ENCODE results near the gene CAMK1D.
"Not testable (repeated sequence)": the region's sequence is repeated elsewhere in the genome, so short reads cannot be mapped to it uniquely, and the experiment has no call there.

The CAMK1D gene

DNA sequence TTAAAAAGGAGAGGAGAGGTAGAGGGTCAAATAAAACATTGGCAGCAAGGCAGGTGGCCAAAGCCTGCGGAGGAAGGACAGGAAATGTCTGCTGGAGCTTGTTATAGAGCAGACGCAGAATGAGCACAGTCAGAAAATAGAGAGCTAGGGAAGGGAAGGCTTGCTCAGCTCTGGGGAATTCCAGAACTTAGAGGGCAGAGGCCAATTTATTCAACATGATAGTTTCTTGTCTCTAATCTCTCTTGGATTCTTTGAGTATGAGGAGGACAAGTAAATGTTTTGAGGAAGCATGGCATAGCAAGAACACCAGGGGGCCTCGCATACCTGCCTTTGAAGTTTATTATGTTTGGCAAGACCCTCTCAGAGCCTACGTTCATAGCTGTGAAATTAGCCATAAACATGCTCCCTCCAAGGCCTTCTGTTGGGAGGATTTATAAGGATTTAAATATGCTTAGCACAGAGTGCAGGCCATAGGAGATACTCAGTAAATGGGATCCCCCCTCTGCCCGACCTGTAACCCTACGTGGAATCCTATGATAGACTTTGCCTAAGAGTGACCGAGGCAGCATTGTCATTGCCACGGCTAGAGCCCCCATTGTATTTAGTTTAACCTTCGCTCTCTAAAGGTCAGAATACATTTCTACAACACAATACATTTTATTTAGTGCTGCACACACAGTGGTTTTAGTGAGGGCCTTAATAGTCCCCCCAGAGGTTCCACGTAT lies 358.3 kb downstream of the CAMK1D start:
- peak; percentile 67 for DNase-seq

DNA sequence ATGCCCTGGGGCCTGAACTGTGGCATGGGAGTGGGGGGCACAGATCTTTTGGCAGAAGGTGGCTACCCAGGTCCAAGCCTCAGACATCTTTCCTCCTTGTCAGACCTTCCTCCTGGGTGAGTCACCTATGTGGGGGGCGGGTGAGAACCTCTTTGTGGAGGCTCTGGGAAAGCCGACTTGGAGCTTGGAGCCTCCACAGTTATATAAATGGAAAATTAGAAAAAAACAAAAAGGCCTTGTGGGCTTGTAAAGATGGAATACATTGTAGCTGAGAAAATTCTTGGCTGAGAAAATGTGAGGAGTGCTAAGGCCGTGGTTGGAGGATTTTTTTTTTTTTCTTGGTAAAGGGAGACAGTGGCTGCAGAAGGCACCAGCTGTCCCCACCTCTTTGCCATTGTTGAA lies 359.7 kb downstream of the CAMK1D start:
- DNase-seq = no peak

DNA sequence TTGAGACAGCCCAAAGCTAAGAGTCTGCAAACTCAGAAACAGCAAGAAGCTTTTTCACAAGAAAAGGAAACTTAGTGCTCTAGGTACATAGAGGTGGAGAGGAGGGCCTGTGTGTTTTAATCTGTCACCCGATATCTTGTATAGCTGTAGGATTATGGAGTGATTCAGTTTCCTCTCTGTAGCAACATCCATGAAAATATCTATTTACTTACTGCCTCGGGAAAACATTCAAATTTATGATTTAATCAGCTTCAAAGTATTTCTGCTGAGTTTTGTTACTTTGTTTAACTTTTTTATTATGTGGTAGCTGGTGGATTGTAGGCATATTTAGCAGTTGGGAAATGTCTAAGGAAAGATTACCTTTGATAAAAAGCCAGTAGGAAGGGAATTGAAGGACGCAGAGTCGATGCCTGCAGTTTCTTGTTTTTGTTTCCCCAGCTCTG lies 360.2 kb downstream of the CAMK1D start:
- no peak for DNase-seq

DNA sequence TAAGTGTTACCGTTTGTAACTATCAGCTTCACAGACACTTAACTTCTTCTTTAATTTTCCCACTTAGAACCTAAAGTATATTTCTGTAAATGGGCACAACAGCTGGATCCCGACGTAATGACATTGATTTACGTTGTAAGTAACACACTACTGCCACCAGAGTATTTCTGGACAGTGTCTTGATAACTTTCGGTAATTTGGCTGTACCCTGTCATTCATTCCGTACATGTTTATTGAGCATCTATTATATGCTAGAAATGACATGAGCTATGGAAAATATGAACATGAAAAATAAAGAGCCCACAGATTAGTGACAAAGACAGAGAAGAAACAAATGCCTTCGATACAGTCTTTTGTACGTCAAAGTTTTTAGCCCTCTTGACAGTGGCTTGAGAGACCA lies 360.8 kb downstream of the CAMK1D start:
- no peak for DNase-seq

DNA sequence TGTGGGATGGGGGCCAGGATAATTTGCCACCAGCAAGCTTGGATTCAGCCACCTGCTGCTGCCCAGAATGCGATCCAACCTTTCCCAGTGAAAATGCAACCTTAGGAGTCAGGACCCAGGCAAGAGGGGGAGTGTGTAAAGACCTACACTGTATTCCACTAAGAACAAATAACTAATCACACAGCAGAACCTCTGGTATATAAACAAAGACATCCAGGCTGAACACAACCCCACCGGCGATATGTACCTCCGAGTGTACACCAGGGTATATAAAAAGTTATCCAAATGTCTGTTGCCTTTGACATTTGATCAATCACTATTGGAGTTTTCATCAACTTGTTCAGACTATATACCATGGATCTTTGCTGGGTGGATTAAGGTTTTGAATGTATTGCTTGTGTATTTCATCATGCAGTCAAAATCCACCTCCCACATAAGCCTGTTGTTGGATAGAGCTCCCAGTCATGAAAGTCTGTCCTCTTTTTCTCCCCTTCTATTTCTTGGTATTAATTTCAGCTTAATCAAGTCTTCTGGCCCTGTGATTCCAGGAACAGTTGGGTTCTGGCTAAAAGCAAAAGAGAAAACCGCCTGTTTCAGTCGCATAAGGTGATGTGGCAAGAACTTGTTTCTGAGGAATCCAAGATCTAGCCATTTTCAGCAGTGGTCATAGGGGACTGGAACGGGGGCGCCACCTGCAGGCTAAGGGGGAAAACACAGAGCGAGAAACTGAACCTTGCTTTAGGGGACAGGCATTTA lies 361.4 kb downstream of the CAMK1D start:
- DNase-seq = peak; percentile 88

DNA sequence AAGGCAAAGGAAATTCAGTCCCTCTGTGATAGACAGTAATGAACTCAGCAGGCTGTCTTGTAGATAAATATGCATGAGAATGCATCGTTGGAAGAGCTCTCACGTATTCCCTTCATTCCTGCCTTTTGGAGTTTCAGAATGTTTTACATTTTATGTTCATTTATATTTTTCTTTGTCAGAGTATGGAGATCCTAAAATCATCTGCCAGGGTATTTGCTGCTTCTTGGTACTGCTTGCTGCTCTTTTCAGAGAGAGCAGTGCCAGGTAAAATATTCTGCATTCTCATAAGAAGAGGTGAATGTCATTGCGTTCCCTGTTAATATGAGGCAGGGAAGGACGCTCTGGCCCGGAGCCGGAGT lies 362.0 kb downstream of the CAMK1D start:
- DNase-seq = no peak

DNA sequence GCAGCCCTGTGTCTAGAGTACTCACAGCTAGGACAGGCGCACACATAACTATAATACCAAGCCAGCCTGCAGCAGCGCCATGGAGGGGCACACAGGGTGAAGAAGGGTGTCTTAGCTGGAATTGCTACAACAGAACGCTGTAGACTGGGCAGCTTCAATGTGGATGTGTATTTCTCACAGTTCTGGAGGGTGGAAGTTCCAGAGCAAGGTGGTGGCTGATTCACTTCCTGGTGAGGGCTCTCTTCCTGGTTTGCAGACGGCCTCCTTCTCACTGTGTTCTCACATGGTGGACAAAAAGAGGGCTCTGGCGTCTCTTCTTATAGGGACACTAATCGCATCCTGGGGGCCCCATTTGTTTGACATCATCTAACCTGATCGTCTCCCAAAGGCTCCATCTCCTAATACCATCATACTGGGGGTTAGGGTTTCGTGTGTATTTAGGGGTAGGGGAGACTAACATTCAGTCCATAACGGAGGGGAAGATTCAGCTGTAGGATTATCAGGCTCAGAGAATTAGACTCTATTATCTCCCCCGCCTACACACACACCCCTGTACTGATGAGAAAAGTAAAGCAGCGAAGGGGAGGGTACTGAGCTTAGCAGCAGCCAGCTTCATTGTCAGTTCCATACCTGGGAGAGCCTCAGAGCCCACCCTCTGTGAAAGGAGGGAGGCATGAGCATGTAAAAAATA lies 363.1 kb downstream of the CAMK1D start:
- DNase-seq = no peak

DNA sequence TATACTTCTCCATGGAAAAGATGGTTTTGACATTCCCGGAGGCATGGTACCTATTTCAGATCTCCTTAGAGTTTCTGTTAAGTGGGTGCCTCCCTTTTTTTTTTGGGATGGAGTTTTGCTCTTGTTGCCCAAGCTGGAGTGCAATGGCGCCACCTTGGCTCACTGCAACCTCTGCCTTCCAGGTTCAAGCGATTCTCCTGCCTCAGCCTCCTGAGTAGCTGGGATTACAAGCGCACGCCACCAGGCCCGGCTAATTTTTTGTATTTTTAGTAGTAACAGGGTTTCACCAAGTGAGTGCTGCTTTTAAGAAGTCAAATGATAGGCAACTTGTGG lies 363.6 kb downstream of the CAMK1D start:
- DNase-seq = not testable (repeated sequence)

DNA sequence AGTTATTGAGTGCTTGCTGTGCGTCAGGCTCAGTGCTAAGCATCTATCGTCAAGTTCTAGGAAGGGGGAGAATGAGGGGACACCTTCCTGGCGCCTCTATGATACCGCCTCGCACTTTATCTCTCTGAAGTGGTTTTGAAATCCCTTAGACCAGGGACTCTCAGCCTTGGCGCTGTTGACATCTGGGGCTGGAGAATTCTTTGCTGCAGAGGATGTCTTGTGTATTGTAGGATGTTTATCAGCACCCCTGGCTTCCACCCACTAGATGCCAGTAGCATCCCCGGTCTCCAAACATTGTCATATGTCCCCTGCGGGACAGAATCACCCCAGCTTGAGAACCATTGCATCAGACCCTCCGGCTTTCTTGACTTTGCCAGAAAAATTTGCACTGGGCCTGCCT lies 366.7 kb downstream of the CAMK1D start:
- DNase-seq = no peak

DNA sequence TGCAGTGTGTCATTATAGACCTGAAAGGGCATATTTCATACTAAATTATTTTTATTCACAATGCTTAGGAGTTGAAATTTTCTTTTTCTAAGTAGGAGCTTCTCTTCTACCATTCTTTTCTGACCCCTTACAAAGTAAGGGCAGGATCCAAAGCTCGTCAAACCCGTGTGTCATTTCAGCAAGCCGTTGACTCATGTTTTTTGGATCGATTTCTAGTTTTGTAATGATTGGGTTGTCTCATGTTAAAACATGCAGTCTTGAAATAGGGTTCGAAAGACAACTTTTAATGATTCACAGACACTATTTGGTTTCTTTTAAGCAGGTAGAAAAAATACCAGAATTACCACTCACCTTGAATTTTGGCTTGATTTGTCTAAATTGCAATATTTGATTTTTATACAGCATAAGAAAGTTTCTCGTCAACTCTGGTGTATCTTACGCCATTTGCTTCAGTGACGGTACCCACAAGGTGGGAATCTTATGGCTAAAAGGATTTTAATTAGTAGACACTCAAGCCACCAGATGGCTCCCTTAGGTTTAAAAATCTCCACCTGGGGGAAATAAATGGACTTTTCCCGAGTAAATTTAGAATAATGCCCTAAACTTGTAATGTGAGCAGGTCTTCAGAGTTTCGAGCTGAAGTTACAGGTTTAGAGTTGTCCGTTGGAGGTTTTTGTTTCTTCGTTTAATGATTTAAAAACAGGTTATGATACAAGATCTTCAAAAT lies 368.8 kb downstream of the CAMK1D start:
- no peak for DNase-seq

DNA sequence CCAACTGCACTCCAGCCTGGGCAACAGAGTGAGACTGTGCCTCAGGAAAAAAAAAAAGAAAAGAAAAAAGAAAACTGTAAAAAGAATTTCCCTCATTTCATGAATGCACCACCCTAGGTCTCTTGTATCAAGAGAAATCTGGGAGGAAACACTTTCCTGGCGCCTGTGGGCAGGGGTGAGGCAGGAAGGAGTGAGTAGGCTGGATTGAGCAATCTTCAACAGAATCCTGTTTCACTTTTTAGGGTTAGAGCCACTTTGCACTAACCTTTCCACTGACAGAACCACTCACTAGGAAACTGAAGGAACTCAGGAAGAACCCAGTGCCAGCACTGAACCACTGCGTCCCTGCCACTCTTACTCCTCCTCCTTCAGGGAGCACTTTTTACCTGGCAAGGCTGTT lies 370.0 kb downstream of the CAMK1D start:
- peak; percentile 45 for DNase-seq

DNA sequence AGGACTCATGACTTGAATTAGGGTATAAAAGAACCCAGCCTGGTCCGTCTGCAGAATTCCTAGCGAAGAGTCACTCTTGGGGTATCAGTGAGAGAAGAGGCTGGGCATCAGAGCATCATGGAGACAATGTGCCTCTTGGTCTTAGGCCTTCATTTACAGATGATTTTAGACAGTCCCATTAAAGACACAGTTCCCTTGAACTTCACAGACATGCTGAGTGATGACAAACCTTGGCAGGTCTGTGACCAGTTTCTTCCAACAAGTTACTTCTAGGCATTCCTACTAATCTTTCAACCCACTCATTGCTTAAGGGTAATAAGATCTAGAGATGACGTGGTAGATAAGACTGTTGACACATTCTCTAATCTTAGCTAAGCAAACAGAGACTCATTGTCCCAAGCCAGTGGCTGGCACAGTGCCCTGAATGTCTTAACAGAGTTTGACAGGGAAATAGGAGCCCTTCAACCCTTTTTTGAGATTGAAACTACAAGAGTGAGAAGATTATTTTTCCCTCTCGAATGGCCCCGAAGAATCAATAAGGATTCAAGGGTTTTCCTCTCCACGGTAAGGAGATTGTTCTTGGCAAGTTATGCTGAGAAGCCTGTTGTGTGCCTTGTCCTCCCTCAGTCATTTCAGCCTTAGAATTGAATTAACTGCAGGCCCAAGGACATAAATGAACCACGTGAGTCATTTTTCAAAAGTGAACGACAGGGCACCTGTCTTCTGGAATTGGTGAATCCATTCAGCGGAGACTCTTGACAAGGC lies 371.1 kb downstream of the CAMK1D start:
- DNase-seq = peak; percentile 81

DNA sequence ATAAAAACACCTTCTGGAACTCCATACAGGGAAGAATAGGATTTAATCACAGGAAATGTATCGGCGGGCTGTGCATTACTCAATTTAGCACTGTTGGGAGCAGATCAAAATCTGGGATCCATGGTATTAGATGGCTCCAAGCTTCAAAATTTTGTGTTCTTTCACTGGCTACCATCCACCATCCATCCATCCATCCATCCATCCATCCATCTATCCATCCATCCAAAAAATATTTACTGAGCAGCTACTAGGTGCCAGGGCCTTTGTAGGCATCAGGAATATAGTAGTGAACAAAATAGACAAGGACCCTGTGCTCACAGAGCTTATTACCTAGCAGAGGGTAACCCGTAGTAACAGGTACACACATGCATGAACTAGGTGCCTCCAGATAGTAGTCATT lies 372.0 kb downstream of the CAMK1D start:
- no peak for DNase-seq

DNA sequence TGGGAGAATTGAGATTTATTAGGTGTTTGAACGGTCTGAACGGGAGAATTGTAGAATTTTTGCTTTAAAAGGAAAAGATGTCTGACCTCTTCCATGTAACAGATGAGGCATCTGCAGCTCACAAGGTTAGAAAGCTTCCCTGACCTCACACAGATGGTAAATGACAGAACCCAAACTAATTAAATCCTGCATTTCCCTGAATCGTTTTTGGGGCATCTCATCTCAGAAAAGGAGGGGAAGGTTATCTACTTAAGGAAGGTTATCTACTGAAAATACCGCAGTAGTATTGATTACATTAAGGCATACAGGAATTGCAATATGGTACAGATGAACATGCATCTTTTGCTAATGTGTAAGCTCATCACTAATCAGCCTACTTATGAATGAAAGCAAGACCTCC lies 373.9 kb downstream of the CAMK1D start:
- no peak for DNase-seq

DNA sequence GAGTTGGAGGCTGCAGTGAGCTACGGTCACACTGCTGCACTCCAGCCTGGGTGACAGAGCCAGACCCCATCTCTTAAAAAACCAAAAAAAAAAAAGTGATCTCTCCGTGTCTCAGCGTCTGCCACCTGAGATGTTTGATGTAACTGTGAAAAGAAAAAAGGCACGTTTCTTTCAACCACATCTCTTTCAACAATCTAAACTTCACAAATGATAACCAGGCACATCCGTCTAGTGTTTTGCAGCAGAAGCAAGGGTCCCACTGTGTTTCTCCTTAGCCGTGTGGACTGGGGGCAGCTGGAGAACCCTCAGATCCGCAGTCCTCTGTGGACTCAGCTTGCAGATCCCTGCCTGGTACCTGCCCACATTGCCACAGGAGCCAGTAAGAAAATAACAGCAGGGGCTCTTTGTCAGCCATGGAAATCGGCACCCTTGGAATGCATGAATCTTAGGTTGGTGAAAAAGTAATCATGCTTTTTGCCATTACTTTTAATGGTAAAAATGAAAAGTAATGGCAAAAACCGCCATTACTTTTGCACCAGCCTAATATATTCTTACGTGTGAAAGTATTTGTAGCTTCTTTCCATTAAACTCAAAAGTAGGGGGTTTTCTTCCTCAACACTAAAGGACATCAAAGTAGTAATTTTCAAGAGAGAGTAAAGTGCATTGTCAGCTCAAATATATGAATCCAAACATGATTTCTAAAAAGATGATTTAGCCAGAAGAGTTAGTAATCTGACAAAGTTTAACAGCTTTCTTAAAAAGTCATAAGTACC lies 375.6 kb downstream of the CAMK1D start:
- no peak for DNase-seq

DNA sequence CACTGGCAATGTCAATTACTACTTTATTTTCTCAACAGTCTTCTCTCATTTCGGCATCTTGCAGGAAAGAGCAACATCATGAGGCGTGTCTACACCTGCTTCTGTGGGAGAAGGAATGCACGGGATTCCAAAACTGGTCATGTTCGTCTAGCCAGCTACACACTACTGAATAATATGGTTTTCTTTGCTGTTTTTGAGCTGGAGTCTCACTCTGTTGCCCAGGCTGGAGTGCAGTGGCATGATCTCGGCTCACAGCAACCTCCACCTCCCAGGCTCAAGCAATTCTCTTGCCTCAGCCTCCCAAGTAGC lies 376.2 kb downstream of the CAMK1D start:
- DNase-seq = not testable (repeated sequence)

DNA sequence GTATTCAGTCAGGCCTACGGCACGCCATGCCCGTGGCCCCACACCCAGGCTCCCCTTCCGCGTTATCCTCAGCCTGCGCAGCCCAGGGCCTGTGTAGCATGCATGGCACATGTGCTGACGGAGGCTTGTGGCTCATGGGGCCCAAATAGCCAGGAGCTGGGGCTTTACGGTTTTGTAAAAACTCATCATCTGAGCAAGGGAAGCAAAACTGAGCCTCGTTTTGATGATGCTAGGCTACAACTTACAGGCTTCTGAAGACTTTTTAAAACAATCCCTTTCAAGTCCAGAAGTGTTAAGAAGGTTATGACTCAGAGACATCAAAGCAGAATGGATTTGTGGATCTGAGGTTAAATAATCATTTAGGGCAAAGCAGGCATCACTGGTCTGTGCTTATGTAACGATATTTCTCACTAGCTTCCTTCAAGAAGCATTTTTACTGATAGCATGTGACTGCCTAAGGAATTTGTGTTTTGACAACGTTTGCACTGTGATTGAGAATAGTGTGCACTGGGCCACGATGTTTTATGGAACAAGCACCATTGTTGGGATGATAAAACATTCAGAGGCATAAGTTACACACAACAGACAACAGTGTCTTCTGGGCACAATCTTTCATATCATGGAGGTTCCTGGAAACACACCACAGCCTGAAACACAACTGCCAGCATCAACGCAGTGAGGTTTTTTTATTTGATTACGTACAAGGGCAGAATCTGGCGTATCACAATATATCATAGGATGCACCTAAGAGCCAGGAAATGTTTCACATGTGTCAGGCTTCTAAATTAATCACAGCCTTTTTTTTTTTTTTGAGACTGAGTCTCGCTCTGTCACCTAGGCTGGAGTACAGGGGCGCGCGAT lies 377.9 kb downstream of the CAMK1D start:
- peak; percentile 63 for DNase-seq

DNA sequence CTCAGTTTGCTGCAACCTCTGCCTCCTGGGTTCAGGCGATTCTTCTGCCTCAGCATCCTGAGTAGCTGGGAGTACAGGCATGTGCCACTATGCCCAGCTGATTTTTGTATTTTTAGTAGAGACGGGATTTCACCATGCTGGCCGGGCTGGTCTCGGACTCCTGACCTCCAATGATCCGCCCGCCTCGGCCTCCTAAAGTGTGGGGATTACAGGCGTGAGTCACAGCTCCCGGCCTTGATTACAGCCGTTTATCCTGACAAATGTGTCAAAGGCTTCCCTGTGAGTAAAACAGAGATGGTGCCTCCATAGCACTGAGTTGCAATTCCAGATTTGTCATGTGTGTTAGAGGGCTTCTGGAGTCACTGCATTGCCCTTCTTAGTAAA lies 378.5 kb downstream of the CAMK1D start:
- DNase-seq = no peak

DNA sequence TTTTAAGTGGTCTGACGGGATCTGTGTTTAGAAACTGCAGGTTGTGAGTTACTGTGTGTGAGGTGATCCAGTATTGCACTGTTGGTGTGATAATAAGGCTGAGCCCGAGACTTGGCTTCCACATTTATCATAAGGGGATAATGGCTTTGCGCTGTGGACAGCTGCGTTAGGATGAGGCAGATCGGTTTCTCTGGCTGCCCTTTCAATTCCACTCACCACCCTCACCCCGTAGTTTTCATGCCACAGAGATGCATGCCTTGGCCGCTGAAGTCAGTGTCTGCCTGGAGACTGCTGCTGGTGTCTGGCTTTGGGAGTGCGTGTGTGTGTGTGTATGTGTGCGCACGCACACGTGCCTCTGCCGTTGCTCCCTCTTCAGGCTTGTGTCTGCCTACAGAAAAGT lies 379.1 kb downstream of the CAMK1D start:
- DNase-seq = no peak

DNA sequence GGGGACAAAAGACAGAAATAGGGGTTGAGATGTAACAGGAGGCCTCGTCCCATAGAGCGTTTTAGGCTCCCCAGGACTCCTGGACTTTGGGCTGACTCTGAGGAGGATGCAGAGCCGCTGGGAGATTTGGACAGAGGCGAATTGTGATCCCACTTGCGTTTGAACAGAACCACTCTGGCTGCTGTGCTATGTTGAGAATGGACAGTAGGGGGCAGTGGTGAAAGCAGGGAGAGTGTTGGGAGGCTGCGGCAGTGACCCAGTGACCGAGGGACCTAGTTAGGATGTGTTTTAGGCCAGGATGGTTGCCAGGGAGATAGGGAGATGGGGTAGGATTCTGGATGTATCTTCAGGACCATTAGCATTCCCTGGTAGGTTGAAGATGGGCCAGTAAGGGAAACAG lies 380.5 kb downstream of the CAMK1D start:
- DNase-seq = peak; percentile 45
